Fibroblast of skin of abdomen (primary cell): ENCODE measurements around the gene EIF6. TPM values are rescaled to one million over a fixed set of nuclear protein-coding genes. Genes with fewer than 3 reads are reported as not detected.
A peak's percentile ranks its signal among the peaks of the same experiment; 100 is the strongest.
"Not testable (repeated sequence)": the region's sequence is repeated elsewhere in the genome, so short reads cannot be mapped to it uniquely, and the experiment has no call there.

ENCODE experiments used
- DNase-seq: peaks from one replicate; pipeline ENCODE4 v3.0.0-alpha.2; 2013
- polyA plus RNA-seq, 2 experiments: library from polyadenylated mRNA; unstranded; fragments of 120-200 nt; gene quantifications; one replicate each; pipeline ENCODE4 v1.2.1, GENCODE V29; 2013; ENCODE audit not compliant: insufficient read length in 2 of 2

The EIF6 gene
- polyA plus RNA-seq (2013, experiment 1 of 2; ENCODE audit: insufficient read length) = 175 TPM
- 169 TPM for polyA plus RNA-seq (2013, experiment 2 of 2; ENCODE audit: insufficient read length)

- peak; percentile 89 for DNase-seq
Measured at GRCh38 chr20:35284267-35284991, at the start of gene EIF6. Gene EIF6, minus strand, starts transcription at chr20:35284772. Its CDS starts 285 bp downstream, at chr20:35284487.

GRCh38 chr20:35333606-35334005 is 49.0 kb upstream of the EIF6 start:
- no peak for DNase-seq

GRCh38 chr20:35332540-35333200 is 48.1 kb upstream of the EIF6 start:
- no peak for DNase-seq

GRCh38 chr20:35329435-35330139 is 45.0 kb upstream of the EIF6 start:
- DNase-seq = peak; percentile 43

- no peak for DNase-seq
Measured at GRCh38 chr20:35328689-35329088, 44.1 kb upstream of the EIF6 start.

GRCh38 chr20:35328095-35328685 is 43.6 kb upstream of the EIF6 start:
- DNase-seq = no peak

- no peak for DNase-seq
Measured at GRCh38 chr20:35327074-35327976, 42.8 kb upstream of the EIF6 start.

- no peak for DNase-seq
Measured at GRCh38 chr20:35326740-35327073, 42.1 kb upstream of the EIF6 start.

GRCh38 chr20:35326021-35326739 is 41.6 kb upstream of the EIF6 start:
- DNase-seq = no peak

- no peak for DNase-seq
Measured at GRCh38 chr20:35325401-35325800, 40.8 kb upstream of the EIF6 start.

- DNase-seq = peak; percentile 86
Measured at GRCh38 chr20:35320396-35321126, 36.0 kb upstream of the EIF6 start.

GRCh38 chr20:35319871-35320197 is 35.3 kb upstream of the EIF6 start:
- peak; percentile 83 for DNase-seq

GRCh38 chr20:35319192-35319870 is 34.8 kb upstream of the EIF6 start:
- peak; percentile 79 for DNase-seq

- peak; percentile 81 for DNase-seq
Measured at GRCh38 chr20:35318502-35319157, 34.1 kb upstream of the EIF6 start.

GRCh38 chr20:35317416-35318210 is 33.0 kb upstream of the EIF6 start:
- DNase-seq = no peak

GRCh38 chr20:35316086-35316485 is 31.5 kb upstream of the EIF6 start:
- DNase-seq = no peak

GRCh38 chr20:35315632-35316020 is 31.1 kb upstream of the EIF6 start:
- DNase-seq = not testable (repeated sequence)

- peak; percentile 65 for DNase-seq
Measured at GRCh38 chr20:35314816-35315631, 30.5 kb upstream of the EIF6 start.
